Measurements from ENCODE around the gene CRB1.

- TF ChIP-seq, protein P1, sequence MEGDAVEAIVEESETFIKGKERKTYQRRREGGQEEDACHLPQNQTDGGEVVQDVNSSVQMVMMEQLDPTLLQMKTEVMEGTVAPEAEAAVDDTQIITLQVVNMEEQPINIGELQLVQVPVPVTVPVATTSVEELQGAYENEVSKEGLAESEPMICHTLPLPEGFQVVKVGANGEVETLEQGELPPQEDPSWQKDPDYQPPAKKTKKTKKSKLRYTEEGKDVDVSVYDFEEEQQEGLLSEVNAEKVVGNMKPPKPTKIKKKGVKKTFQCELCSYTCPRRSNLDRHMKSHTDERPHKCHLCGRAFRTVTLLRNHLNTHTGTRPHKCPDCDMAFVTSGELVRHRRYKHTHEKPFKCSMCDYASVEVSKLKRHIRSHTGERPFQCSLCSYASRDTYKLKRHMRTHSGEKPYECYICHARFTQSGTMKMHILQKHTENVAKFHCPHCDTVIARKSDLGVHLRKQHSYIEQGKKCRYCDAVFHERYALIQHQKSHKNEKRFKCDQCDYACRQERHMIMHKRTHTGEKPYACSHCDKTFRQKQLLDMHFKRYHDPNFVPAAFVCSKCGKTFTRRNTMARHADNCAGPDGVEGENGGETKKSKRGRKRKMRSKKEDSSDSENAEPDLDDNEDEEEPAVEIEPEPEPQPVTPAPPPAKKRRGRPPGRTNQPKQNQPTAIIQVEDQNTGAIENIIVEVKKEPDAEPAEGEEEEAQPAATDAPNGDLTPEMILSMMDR (conservative IDR thresholded peaks at IDR 0.05): no peak
- no peak for TF ChIP-seq EZH2 (IDR thresholded peaks at IDR 0.05; ENCODE audit: low read depth)
These were observed 92.0 kb downstream of the CRB1 start for GRCh38 chr1:197360068-197360467.

Data from PC-9 (cell line).